Testis (tissue), 3 donors: ENCODE measurements around the gene MYO18A. TPM values are rescaled to one million over a fixed set of nuclear protein-coding genes. Genes with fewer than 3 reads are reported as not detected.
A peak's percentile ranks its signal among the peaks of the same experiment; 100 is the strongest.

Source experiments
- DNase-seq: peaks from one replicate; pipeline ENCODE4 v3.0.0-alpha.2; 2019
- H3K27ac ChIP-seq, 2 donors: fragments of 200-600 bp; sonication (generic); one replicate each; pipeline ENCODE4 v1.5.1; 2019
- H3K27me3 ChIP-seq: fragments of 200-600 bp; sonication (generic); one replicate; pipeline ENCODE4 v1.5.1; 2019
- H3K36me3 ChIP-seq: fragments of 200-600 bp; sonication (generic); one replicate; pipeline ENCODE4 v1.5.1; 2017; ENCODE audit warnings: low read depth; ENCODE audit errors: missing control alignments
- H3K4me1 ChIP-seq: fragments of 200-600 bp; sonication (generic); one replicate; pipeline ENCODE4 v1.5.1; 2019
- H3K4me3 ChIP-seq, 2 donors: fragments of 200-600 bp; sonication (generic); one replicate each; pipeline ENCODE4 v1.5.1; 2017 to 2019
- H3K9me3 ChIP-seq: fragments of 200-600 bp; sonication (generic); one replicate; pipeline ENCODE4 v1.5.1; 2017
- CTCF ChIP-seq, 3 experiments: fragments of 450-650 bp in 2 of 3; fragments of 200-600 bp in 1 of 3; sonication (generic) in 1 of 3; IDR thresholded peaks; one replicate each; pipeline ENCODE4 v1.5.1; 2016 to 2019; ENCODE audit warnings: antibody characterized with exemption in 3 of 3, mild to moderate bottlenecking in 2 of 3, moderate library complexity in 1 of 3
- POLR2A ChIP-seq: fragments of 450-650 bp; IDR thresholded peaks from one replicate; pipeline ENCODE4 v1.6.1; 2017; ENCODE audit warnings: antibody characterized with exemption, mild to moderate bottlenecking, moderate library complexity
- WGBS, 2 donors: methylation state at CpG; one replicate each; pipeline ENCODE4 v1.1.5; 2018; 5-methylcytosine and 5-hydroxymethylcytosine counted together
- intact Hi-C: fragments of 100-400 bp; cut with DNase I; formaldehyde crosslinking; loops from one replicate; pipeline ENCODE4 v1.15.1; 2023; ENCODE audit warnings: low total_unique reads
- polyA plus RNA-seq: library from polyadenylated mRNA; stranded (reverse); fragments of 350-450 nt; fragmentation: Illumina TruSeq; extraction: RNeasy Lipid Tissue Mini Kit (QIAGEN cat#74804); gene quantifications from one replicate; pipeline ENCODE4 v1.2.3, GENCODE V29; 2014; ENCODE audit warnings: low read depth, low replicate concordance; ENCODE audit not compliant: insufficient read depth
- total RNA-seq, 2 donors: library from RNA; depleted of rRNA; stranded (reverse); fragments of >200 nt; gene quantifications; one replicate each; pipeline ENCODE4 v1.2.3, GENCODE V29; 2016

Gene MYO18A
- total and polyA plus RNA-seq, 3 donors from 2014 or later = 89.1 to 154 (median 91.1) TPM

- Histone ChIP-seq H3K4me3 (no peak overlapping the region), H3K36me3 (no peaks in the 10 kb centered on the region), H3K27me3 (no peaks in the 10 kb centered on the region), H3K4me1 (peaks cover 21% of the 10 kb centered on the region), H3K9me3 (no peaks in the 10 kb centered on the region), H3K27ac (no peak overlapping the region)
- TF ChIP-seq POLR2A (no peak), CTCF (IDR thresholded peaks at IDR 0.05) (no peak)
- WGBS, 2 donors = 72 to 86% methylated on average over 8 to 11 of the region's 11 CpGs
- no peak for DNase-seq
- intact Hi-C loops = no loop called here
These were observed 24.8 kb downstream of the MYO18A start for GRCh38 chr17:29155227-29155965.

- intact Hi-C loops = no loop called here
- TF ChIP-seq POLR2A (no peak), CTCF (IDR thresholded peaks at IDR 0.05) (no peak)
- DNase-seq = no peak
- H3K9me3 ChIP-seq = no peaks in the 10 kb centered on the region
- no peaks in the 10 kb centered on the region for H3K27me3 ChIP-seq
- 78 to 89% methylated on average over 6 to 11 of the region's 11 CpGs for WGBS, 2 donors
- H3K27ac ChIP-seq = no peak overlapping the region
- peaks cover 22% of the 10 kb centered on the region for H3K4me1 ChIP-seq
- H3K36me3 ChIP-seq = no peaks in the 10 kb centered on the region
- H3K4me3 ChIP-seq = no peak overlapping the region
These were observed 25.5 kb downstream of the MYO18A start for GRCh38 chr17:29154516-29155226.

GRCh38 chr17:29151567-29151966 is 28.6 kb downstream of the MYO18A start:
- WGBS, 2 donors = 64 to 74% methylated on average over 3 to 4 of the region's 4 CpGs
- H3K36me3 ChIP-seq = no peaks in the 10 kb centered on the region
- intact Hi-C loops = no loop called here
- H3K27me3 ChIP-seq = no peaks in the 10 kb centered on the region
- no peak for TF ChIP-seq POLR2A
- no peak for TF ChIP-seq CTCF (IDR thresholded peaks at IDR 0.05)
- H3K9me3 ChIP-seq = no peaks in the 10 kb centered on the region
- DNase-seq = no peak
- H3K27ac ChIP-seq = no peak overlapping the region
- H3K4me3 ChIP-seq = no peak overlapping the region
- peaks cover 30% of the 10 kb centered on the region for H3K4me1 ChIP-seq

GRCh38 chr17:29150161-29150560 is 30.0 kb downstream of the MYO18A start:
- DNase-seq = no peak
- no peaks in the 10 kb centered on the region for H3K36me3 ChIP-seq
- no peaks in the 10 kb centered on the region for H3K9me3 ChIP-seq
- no peak overlapping the region for H3K4me3 ChIP-seq
- no peaks in the 10 kb centered on the region for H3K27me3 ChIP-seq
- 92 to 95% methylated on average over 2 of the region's 2 CpGs for WGBS, 2 donors
- H3K27ac ChIP-seq = peak overlapping the region in 1 of 2 donors; percentile 83
- peaks cover 17% of the 10 kb centered on the region for H3K4me1 ChIP-seq
- intact Hi-C loops = no loop called here
- TF ChIP-seq POLR2A (no peak), CTCF (IDR thresholded peaks at IDR 0.05) (no peak)
